Measurements from ENCODE around the gene CDKN1C.

CDKN1C gene

DNA sequence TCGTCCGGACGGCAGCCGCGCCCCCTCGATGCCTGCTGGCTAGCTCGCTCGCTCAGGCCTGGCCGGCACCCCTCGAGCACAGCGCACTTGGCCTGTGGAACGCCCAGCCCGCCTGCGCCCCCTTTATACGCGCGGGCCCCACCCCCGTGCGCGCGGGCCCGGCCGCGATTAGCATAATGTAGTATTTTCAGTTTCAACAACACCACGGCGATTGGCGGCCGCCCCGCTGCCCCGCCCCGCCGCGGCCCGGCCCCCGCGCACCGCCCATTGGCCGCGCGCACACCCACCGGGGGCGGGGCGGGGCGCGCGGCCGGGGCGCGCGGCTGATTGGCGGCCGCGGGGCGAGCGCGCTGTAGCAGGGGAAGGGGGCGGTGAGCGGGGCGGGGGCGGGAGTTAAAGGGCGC lies at the start of gene CDKN1C:
TSS of gene CDKN1C (minus strand) at position 98 of the 404 bp plus-strand sequence. CDS start 319 bp downstream, outside the sequence.
- DNase-seq (ENCODE audit: low spot score) = peak; percentile 71

DNA sequence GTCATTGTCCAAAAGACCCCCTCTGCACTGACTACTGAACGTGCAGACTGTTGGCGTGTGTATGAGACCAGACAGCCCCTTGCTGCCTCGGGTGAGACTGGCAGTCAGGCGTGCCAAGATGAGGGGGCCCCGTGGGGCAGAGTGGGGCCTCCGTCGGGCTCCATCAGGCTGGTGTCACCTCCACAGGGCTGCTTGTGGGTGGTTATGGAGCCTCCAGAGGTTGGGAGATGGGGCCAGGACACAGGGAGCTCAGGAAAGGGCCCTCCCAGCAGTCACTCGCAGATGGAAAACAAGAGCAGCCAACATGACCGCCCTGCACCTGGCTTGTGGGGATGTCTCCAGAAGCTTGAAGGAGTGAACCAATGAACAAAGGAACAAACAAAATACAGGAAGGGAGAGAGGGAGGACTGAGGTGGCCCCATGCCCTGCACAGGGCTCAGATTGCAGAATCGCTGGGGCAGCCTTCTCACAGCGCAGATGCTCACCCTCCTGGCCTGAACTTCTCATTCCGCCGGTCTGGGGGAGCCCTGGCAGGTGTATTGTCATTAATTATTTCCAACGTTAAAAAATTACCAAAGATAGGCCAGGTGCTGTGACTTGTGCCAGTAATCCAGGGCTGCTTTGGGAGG lies 49.1 kb upstream of the CDKN1C start:
- no peak for DNase-seq (ENCODE audit: low spot score)

DNA sequence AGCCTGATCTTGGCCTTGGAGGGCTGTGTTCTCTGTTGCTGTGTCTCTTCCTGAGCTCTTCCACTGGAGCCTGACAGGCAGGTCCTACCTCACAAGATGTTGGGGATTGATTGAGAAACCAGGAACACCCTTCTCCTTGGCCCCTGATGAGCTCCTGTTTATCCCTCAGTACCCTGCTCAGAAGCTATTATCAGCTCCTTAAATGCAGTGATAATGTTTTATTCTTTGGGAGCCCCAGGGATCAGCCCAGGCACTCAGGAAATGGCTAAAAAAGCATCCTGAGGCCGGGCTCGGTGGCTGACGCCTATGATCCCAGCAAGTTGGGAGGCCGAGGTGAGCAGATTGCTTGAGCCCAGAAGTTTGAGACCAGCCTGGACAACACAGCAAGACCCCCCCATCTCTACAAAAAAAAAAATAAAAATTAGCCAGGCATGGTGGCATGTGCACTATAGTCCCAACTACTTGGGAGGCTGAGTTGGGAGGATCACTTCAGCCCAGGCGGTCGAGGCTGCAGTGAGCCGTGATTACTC lies 48.5 kb upstream of the CDKN1C start:
- DNase-seq (ENCODE audit: low spot score) = no peak

DNA sequence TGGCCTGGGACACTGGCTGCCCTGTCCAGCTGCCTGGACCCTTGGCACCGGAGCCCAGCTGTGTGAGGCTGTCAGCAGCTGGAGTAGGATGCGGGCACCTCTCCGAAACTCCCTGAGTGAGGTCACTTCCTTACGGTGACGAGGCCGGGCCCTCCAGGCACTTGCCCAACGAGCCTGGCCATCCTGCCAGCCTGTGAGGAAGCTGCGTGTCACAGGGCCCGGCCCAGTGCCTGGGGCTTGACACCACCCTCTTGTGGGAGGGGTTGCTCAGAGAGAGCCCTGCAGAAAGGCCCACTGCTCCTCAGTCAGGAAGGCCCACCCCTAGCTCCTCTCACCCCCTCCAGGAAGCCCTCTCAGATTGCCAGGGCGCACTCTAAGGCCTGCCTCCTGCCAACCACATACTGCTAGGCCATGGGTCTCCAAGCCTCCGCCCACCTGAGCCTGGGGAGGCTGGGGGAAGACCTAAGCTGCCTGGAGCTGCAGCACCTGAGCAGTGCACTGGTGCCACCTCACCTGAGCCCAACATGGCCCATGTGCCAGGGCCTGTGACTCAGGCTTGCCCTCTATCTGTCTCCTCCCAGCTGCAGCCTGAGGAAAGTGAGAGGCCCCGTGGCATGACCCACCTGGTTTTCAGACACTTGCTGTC lies 47.9 kb upstream of the CDKN1C start:
- DNase-seq (ENCODE audit: low spot score) = peak; percentile 83

DNA sequence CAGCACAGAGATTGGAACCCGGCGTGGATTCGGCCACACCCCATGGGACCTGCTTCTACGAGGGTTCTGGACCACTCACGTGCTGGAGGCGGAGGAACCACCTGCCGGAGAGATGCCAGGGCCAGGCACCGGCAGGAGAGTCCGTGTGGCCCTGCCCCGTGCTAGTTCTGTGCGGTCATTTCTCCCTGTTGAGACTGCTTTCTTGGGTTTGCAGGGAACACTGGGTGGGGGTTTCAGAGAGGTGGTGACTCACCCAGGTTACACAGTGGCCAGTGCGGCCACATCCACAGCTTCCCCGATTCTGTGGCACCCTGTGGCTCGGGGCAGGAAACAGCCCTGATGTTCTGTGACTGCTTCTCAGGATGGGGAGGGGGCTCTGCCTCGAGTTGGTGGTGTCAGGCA lies 47.3 kb upstream of the CDKN1C start:
- no peak for DNase-seq (ENCODE audit: low spot score)

DNA sequence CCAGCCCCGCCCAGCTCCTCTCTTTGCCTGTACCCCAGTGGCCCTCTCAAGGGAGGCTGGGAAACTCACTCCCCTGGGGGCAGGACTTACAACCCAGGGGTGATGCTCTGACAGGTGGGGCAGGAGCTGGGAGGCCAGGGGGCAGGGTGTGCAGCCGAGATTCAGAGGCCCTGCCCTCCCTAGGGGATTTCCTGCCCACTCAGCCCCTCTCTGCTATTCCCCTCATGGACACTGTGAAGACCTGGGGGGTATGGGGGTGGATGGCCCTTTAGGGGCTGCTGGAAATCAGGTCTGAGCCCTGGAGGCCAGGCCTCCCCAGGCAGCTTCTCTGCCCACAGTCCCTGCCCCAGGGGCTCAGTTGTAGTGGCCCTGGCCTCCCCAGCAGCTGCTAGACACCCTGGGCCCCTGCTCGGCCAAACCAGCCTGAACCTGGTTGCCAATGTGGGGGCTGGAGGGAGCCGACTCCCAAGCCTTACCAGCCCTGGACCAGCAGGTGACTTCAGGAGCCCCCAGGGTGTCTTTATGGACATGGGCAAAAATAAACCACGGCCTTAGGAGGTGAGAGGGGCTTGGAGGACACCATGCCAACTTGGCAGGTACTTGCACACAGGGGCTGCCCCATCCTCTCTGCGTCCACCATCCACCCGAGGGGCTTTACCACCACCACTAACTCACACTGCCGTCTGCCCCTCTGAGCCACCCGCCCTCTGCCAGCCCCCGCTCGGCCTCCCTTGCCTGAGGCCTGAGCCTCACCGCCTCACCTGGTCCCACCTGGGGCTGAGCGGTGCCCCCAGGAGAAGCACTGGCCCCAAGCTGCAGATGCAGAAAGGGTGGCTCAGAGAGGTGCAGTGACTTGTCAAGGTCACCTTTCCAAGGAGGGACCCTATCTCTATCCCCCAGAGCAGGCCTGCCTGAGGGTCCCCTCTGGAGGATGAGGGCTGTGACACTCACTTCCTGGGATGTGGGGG lies 46.5 kb upstream of the CDKN1C start:
- DNase-seq (ENCODE audit: low spot score) = no peak

DNA sequence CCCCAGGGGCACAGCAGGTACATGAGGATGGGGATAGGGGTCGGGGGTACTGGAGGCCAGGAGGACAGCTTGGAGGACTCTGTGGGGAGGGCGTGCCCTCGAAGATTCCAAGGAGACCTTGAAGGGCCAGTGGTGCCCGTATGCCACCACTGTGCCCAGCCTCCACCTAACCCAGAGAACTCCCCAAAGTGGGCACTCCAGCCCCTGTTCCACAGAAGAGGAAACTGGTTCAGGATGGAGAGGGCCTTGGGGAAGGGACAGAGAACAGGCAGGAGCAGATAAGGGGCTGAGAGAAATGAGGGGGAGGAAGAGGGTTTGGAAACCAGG lies 45.8 kb upstream of the CDKN1C start:
- no peak for DNase-seq (ENCODE audit: low spot score)

DNA sequence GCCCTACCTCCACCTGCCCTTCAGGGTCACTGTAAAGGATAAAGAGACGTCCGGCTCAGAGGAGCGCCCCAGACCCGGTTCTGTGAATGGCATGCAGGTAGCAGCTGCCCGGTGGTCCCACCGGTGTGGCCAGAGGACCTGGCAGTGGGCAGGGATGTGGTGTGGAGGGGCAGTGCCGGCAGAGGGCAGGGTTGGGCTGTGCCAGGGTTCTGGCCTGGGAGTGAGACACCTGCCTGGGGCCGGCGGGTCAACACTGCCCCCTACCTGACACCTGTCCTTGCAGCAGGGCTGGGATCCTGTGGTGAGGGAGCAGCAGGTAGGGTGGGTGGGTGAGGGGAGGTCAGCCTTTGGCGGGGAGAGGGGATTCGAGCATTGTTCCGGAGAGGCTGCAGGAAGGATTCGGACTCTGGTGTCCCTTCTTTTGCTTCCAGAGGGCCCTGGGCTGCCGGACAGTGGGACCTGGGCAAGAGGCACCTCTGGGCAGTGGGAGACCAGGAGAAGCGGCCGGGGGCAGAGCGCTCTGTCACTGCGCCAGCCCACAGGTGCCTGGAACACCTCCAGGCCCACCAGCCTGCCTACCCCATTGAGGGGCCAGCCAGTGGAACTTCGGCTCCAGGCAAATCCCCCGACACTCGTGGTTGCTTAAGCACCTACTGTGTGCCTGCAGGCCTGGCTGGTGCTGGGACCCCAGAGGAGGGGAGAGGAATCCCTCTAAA lies 45.3 kb upstream of the CDKN1C start:
- peak; percentile 62 for DNase-seq (ENCODE audit: low spot score)

DNA sequence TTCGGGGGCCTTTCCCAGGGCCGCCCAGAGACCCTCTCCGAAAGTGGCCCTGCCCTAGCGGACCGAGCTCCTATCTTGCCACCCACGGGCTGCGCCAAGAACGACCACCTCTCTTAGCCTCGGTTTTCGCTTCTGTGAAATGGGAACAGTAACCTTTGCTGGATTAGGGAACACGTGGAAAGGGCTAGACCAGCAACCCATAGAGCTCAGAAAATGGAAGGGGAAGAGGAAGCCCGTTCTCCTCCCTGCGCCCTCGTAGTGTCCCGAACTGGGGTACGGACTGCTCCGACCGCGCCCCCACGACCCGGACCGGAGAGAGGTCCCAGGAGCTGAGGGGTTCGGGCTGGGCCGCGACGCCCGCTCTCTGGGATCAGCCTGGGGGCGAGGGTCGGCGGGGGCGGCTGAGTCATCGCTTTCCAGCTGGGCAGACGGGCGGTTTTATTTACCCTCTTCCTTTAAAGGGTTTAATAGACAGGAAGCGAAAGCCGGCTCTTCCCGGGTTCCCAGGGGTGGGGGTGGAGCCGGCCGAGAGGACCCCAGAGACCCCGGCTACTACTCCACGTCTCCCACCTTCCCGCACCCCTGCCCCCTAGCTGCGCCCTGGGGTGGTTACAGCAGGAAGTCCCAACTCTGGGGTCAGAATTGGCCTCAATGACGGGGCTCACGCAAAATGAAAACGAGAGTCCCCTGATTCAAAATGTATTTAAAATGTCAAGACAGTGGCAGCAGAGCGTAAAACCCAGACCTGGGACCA lies 44.6 kb upstream of the CDKN1C start:
- peak; percentile 57 for DNase-seq (ENCODE audit: low spot score)

DNA sequence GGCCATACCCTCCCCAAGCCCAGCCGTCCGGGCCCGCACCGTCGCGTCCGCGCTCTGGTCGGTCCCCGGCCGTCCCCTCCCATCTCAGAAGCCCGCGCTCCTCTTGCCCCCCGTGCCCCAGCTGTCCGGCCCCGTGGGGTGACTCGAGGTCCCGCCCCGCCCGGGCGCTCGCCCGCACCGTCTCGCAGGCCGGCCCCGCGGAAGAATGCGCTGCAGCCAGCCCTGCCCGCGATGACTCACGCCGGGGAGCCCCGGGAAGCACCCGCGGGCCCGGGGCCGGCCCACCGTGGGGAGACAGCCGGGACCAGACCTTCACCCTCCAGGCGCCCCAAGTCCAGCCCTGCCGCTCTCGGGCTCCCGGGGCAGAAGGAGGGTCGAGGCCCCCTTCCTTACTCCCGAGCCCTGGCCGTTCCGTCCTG lies 44.0 kb upstream of the CDKN1C start:
- peak; percentile 41 for DNase-seq (ENCODE audit: low spot score)

DNA sequence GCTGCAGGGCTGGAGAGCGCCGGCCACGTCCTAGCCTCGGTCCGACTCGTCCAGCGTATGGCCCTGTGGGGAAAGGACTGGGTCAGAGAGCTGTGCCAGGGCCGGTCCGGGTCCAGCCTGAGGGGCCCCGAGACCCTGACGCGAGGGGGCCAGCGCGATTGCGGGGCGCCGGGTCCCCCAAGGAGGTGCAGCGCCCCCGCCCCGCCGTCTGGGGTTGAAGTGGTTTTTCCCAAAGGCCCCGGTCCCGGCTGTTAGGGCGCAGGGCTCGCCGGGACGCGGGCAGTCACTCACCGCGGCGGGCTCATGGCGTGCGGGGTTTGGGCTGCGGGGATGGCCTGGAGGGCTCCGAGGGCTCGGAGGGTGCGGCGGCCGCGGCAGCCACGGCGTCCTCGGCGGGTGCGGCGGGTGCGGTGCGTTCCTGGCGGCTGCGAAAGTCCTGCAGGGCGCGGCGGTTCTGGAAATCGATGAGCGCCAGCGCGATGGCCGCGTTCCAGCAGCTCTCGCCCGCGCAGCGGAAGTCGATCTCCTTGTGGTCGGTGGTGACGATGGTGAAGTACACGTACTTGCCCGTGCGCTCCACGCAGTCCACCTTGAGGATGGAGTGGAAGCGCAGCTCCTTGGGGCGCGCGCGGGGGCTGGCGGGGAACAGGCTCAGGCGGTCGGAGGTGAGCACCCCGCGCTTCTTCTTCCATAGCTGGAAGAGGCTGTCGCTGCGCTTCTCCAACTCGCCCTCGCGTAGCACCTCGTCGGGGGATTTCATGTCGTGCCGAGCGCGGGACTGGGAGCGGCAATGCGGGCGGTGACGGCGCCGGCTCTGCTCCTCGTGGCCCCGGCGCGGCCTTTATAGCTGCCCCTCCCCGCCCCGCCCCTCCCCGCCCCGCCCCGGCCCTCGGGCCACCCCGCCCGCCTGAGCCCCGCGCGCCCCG lies 43.3 kb upstream of the CDKN1C start, which contains the start of gene PHLDA2:
TSS of gene PHLDA2 (minus strand) at position 816 of the 926 bp plus-strand sequence. CDS start at position 760, 56 bp downstream.
- DNase-seq (ENCODE audit: low spot score) = peak; percentile 59

DNA sequence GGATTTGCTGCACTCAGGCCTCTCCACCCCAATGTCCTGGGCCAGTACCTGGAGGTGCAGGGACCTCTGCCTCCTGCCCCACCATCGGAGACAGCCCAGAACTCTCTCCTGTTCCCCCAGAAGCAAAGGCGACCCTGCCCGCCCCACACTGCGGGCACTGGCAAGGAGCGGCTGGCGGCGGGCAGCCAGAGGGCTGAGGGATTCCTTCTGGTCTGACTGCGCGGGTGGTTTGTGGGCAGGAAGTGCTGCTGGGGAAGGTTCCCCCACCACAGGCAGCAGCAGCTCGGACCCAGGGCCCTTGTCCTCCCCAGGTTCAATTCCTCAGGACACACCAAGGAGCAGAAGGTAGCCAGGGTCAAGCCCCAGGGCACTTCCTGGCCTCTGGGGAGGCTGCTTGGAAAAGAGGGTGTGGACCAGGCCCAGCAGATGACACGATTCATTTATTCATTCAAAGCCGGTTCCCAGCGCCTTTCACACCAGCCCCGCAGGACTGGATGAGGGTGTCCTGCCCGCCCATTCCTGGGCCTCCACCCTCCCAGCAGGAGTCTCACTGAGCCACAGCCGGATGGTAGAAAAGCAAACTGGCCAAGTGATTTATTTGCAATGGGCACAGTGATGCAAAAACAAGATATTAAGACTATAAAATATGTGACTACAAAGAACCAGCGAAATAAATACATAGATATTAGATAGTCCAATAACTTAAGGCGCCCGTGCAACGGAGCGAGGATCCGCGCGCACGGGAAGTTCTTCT lies 42.5 kb upstream of the CDKN1C start:
- no peak for DNase-seq (ENCODE audit: low spot score)

DNA sequence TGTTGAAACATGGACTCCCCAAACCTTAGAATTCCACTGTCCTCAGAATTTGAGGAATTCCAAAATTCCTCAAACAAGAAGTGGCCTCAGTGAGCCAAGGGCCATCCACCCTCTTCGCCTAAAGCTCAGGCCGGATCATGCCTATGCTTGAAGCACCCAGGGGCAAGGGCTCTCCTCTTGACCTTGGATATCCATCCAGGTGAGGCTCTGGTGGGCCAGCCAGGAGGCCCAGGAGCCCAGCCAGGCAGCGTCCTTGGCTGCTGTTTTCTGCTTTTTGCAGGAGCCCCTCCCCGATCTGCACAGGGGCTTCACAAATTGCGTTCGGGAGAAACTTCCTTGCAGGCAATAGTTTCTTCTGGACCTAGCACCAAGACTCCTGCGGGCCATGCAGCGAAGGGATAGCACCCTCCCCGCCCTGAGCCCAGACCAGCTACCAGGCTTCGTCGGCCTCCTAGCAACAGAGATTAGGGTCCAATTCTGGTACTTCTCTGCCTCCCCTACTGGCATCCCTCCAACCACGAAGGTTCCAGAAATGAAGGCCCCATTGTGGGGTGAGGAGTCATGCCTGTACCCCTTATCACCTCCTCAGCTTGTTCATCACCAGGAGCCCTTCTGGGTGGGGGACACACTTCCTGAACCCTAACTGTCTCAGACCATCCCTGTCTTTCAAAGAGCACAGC lies 41.7 kb upstream of the CDKN1C start:
- no peak for DNase-seq (ENCODE audit: low spot score)

DNA sequence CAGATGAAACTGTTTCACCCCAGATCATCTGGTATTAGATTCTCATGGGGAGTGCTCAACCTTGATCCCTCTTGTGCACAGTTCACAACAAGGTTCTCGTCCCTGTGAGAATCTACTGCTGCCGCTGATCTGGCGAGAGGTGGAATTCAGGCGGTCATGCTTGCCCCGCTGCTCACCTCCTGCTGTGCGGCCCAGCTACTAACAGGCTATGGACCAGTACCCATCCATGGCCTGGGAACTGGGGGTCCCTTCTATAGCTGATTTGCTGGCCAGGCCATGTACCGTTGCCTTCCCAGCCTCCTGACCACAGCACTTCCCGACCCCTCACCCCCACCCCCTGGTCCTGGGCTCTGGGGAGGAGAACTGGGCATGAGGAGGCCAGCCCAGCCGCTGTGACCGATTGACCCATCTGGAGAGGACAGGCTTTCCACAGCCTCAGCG lies 41.1 kb upstream of the CDKN1C start:
- DNase-seq (ENCODE audit: low spot score) = no peak

DNA sequence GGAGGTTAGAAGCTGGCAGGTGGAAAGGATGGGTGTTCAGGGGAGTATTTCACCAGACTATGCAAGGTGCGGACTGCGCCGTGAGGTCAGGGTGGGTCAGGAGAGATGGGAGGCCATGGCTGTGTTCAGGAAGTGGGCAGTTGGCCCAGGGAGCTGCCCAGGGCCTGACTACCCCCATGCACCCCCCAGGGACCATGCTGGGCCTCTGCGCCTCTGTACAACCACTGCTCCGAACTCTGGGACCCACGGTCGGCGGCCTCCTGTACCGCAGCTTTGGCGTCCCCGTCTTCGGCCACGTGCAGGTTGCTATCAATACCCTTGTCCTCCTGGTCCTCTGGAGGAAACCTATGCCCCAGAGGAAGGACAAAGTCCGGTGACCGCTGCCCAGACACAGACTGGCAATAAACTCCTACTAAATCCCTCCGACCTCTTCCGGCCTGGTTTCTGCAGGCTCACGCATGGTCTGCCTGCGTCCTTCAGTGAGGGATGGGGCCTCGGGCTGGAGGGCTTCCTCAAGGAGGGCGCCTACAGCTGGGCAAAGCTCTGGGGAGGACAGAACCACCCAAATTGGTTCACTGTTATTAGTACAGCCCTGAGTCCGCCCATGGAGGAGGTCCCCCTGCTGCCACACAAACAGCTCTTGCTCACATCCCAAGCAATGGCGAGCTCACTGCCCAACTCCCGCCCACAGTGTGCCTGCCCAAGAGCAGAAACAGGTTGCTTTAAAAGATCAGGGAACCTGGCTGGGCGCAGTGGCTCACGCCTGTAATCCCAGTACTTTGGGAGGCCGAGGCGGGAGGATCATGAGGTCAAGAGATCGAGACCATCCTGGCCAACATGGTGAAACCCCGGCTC lies 39.5 kb upstream of the CDKN1C start:
- no peak for DNase-seq (ENCODE audit: low spot score)

DNA sequence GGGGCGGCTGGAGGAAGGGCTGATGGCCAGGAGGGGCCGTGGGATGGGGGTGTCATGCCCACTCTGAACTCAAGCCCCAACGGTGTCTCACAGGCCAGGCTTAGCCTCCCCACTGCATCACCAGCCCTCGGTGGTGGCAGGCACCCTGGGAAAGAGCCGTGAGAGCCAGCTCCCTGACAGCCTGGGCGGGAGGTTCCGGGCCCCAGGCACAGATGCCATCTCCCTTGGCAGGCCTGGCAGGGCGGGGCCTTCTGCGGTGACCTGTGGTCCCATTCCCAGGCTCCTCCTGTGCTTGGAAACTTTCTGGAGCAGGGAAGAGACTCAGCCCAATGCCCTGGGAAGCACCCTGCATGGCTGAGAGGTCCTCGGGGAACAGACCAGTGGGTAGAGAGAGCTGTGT lies 38.8 kb upstream of the CDKN1C start:
- DNase-seq (ENCODE audit: low spot score) = no peak

All from activated CD4-positive, alpha-beta T cell treated with anti-CD3 and anti-CD28 coated beads, Interleukin-2, Interleukin-4, amounts not matched to agents 100 ng/mL and 50 ng/mL, durations not matched to agents 16 hours and 8 hours (primary cell).